PC-9 (cell line): ENCODE data around the gene RUFY4. TPM values are rescaled to one million over a fixed set of nuclear protein-coding genes. Genes with fewer than 3 reads are reported as not detected.

Experiments used
- BruUV-seq: library from RNA; stranded (reverse); fragments of 400-500 nt; replicated peaks from 2 replicates; lab custom pipeline; 2021; lab: Mats Ljungman, UMichigan
- CTCF ChIA-PET: fragments of 300-600 bp; sonication (Branson Sonifier 250); formaldehyde crosslinking; loops from one replicate; lab custom pipeline; 2022; ENCODE audit warnings: antibody characterized with exemption; lab: Charles Lee
- POLR2A ChIA-PET: fragments of 300-600 bp; sonication (Branson Sonifier 250); formaldehyde crosslinking; loops from one replicate; lab custom pipeline; 2022; ENCODE audit warnings: antibody characterized with exemption; ENCODE audit not compliant: unreplicated experiment; lab: Charles Lee
- DNase-seq, 2 experiments: peaks; one replicate each; pipeline versions ENCODE4 v3.0.0 to v3.0.0-alpha.2; 2015 to 2022; ENCODE audit warnings: mixed read lengths in 1 of 2
- H2AFZ ChIP-seq: fragments of 200-600 bp; sonication (generic); 2 replicates; pipeline ENCODE4 v1.8.1; 2017; ENCODE audit warnings: antibody characterized with exemption
- H3F3A ChIP-seq: fragments of 200-600 bp; sonication (generic); 2 replicates; pipeline ENCODE4 v1.8.1; 2017; ENCODE audit warnings: antibody characterized with exemption, mild to moderate bottlenecking, low read depth; ENCODE audit not compliant: insufficient read depth
- H3K27ac ChIP-seq: fragments of 200-600 bp; sonication (generic); 2 replicates; pipeline ENCODE4 v1.6.1; 2016; ENCODE audit warnings: mixed run types
- H3K27me3 ChIP-seq: fragments of 200-600 bp; sonication (generic); 2 replicates; pipeline ENCODE4 v1.6.1; 2016; ENCODE audit warnings: low read depth, mixed run types; ENCODE audit not compliant: insufficient read depth
- H3K36me3 ChIP-seq: fragments of 200-600 bp; sonication (generic); 2 replicates; pipeline ENCODE4 v1.6.1; 2016; ENCODE audit warnings: low read depth, mixed run types
- H3K4me1 ChIP-seq: fragments of 200-600 bp; sonication (generic); replicated peaks from 2 replicates; pipeline ENCODE4 v1.6.1; 2016; ENCODE audit warnings: mixed run types; ENCODE audit not compliant: insufficient read depth
- H3K4me2 ChIP-seq: fragments of 200-600 bp; sonication (generic); 2 replicates; pipeline ENCODE4 v1.6.1; 2017; ENCODE audit warnings: mixed run types
- H3K4me3 ChIP-seq: fragments of 200-600 bp; sonication (generic); 2 replicates; pipeline ENCODE4 v1.6.1; 2016; ENCODE audit warnings: mixed run types
- H3K79me2 ChIP-seq: fragments of 200-600 bp; sonication (generic); 2 replicates; pipeline ENCODE4 v1.6.1; 2017; ENCODE audit warnings: low read depth, mixed run types
- H3K9me2 ChIP-seq: fragments of 200-600 bp; sonication (generic); 2 replicates; pipeline ENCODE4 v1.8.1; 2017; ENCODE audit warnings: mild to moderate bottlenecking; ENCODE audit not compliant: insufficient read depth
- H3K9me3 ChIP-seq: fragments of 200-600 bp; sonication (generic); 2 replicates; pipeline ENCODE4 v1.8.1; 2016; ENCODE audit warnings: low read depth; ENCODE audit not compliant: insufficient read depth
- H4K20me1 ChIP-seq: fragments of 200-600 bp; sonication (generic); 2 replicates; pipeline ENCODE4 v1.8.1; 2017; ENCODE audit not compliant: insufficient read depth
- CTCF ChIP-seq: fragments of 200-600 bp; sonication (generic); conservative IDR thresholded peaks from 2 replicates; pipeline ENCODE4 v1.6.1; 2017; ENCODE audit warnings: mixed run types, antibody characterized with exemption, mild to moderate bottlenecking, moderate library complexity
- EZH2 ChIP-seq: fragments of 200-600 bp; sonication (generic); IDR thresholded peaks from 2 replicates; pipeline ENCODE4 v1.8.0; 2017; ENCODE audit warnings: antibody characterized with exemption, low read depth
- intact Hi-C: fragments of 100-400 bp; cut with micrococcal nuclease; formaldehyde crosslinking; loops from one replicate; pipeline ENCODE4 v1.10.0; 2022; ENCODE audit not compliant: unreplicated experiment
- total RNA-seq: library from RNA; stranded (reverse); gene quantifications from 2 replicates; pipeline ENCODE4 v1.2.3, GENCODE V29; 2021

The RUFY4 gene
- total RNA-seq, 1 experiment from 2014 or later, result not detected

- Histone ChIP-seq H4K20me1 (no peaks in the 10 kb centered on the region), H2AFZ (no peak overlapping the region), H3K9me2 (no peaks in the 10 kb centered on the region), H3K4me1 (no peaks in the 10 kb centered on the region), H3K36me3 (no peaks in the 10 kb centered on the region), H3K27me3 (peaks cover 34% of the 10 kb centered on the region), H3K9me3 (no peaks in the 10 kb centered on the region), H3K4me2 (no peak overlapping the region), H3F3A (no peaks in the 10 kb centered on the region), H3K79me2 (no peaks in the 10 kb centered on the region), H3K4me3 (no peak overlapping the region), H3K27ac (no peak overlapping the region)
- ChIA-PET POLR2A (no interaction called here), CTCF (interaction anchor here (0.6 kb wide), 2 partner anchors 92 to 284 kb away, joined by 3 to 7 read pairs; no protein-coding TSS in a partner anchor)
- no TSS peak for BruUV-seq
- DNase-seq, result no peak
- intact Hi-C loops, result no loop called here
- TF ChIP-seq EZH2 (no peak), CTCF (no peak)
Measured at GRCh38 chr2:218070587-218070986, 1.5 kb downstream of the RUFY4 start.

- TF ChIP-seq EZH2, result no peak
- TF ChIP-seq CTCF, result no peak
- H3K4me3 ChIP-seq, result no peak overlapping the region
- BruUV-seq, result no TSS peak
- no peaks in the 10 kb centered on the region for H3K79me2 ChIP-seq
- ChIA-PET CTCF (no interaction called here), POLR2A (no interaction called here)
- no peaks in the 10 kb centered on the region for H4K20me1 ChIP-seq
- H3K27me3 ChIP-seq, result peaks cover 34% of the 10 kb centered on the region
- no peaks in the 10 kb centered on the region for H3K4me1 ChIP-seq
- no peak overlapping the region for H3K27ac ChIP-seq
- no peaks in the 10 kb centered on the region for H3K9me2 ChIP-seq
- H3K4me2 ChIP-seq, result no peak overlapping the region
- H2AFZ ChIP-seq, result no peak overlapping the region
- DNase-seq, result no peak
- no peaks in the 10 kb centered on the region for H3K36me3 ChIP-seq
- no peaks in the 10 kb centered on the region for H3F3A ChIP-seq
- intact Hi-C loops, result no loop called here
- no peaks in the 10 kb centered on the region for H3K9me3 ChIP-seq
Measured at GRCh38 chr2:218071218-218071937, 2.3 kb downstream of the RUFY4 start.

- intact Hi-C loops, result no loop called here
- no peak overlapping the region for H2AFZ ChIP-seq
- no peaks in the 10 kb centered on the region for H3F3A ChIP-seq
- CTCF ChIA-PET, result no interaction called here
- no peaks in the 10 kb centered on the region for H4K20me1 ChIP-seq
- no peak for DNase-seq
- H3K79me2 ChIP-seq, result no peaks in the 10 kb centered on the region
- no TSS peak for BruUV-seq
- no peaks in the 10 kb centered on the region for H3K4me1 ChIP-seq
- no peak overlapping the region for H3K4me3 ChIP-seq
- peaks cover 28% of the 10 kb centered on the region for H3K27me3 ChIP-seq
- TF ChIP-seq CTCF (no peak), EZH2 (no peak)
- no peak overlapping the region for H3K27ac ChIP-seq
- no peaks in the 10 kb centered on the region for H3K36me3 ChIP-seq
- POLR2A ChIA-PET, result no interaction called here
- no peaks in the 10 kb centered on the region for H3K9me3 ChIP-seq
- H3K4me2 ChIP-seq, result no peak overlapping the region
- H3K9me2 ChIP-seq, result no peaks in the 10 kb centered on the region
Measured at GRCh38 chr2:218072002-218072401, 2.9 kb downstream of the RUFY4 start.
